NCI-H1436 (cell line): Measurements from ENCODE around the gene TOMM20.

Source experiments
- DNase-seq: peaks from one replicate; lab custom pipeline; 2025; lab: John Stamatoyannopoulos, UW

The TOMM20 gene

DNA sequence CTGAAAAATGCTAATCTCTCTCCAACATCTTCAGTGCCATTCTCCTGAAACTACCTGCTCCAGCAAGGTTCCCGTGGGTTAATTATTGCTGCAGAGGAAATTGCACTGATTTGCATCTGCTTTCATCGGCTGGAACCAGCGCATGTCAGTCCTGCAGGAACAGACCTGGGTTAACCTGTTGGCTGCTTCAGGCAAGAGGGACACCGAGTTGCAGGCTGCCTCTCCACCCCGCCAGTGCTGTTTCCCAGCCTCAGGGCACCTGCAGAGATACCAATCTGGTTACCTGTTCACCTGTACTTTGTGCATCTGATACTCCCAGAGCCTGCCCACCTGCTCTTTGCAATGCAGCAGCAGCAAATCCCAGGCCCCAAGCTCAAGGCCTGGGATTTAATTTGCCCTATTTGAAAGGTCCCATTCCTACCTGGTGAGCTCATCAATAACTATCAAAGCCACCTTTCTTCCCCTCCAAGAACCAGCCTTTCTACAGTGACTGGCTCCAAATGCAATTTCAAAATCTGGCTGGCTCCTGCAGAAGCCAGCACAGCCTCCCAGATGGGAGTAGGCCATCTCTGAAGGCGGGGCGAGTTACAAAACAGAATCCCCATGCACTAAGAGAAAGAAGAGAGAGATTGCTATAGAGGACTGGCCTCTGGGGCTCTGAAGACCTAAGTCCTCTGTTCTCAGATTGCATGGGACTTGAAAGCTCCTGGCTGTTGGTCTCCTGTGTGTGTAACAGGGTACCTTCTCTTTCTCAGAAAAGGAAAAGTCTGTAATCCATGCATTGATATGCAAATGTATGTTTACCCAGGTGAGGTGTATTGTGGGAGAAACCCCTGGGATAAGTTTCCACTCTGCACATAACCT, 67.8 kb downstream of the TOMM20 start:
- DNase-seq, result peak; percentile 70
